GM18499 (cell line): Measurements from ENCODE around the gene CKMT2.

Experiments
- ATAC-seq: cut with Tn5 transposase; IDR thresholded peaks from one replicate; pipeline ENCODE4 v1.9.1; 2021; ENCODE audit warnings: moderate number of reproducible peaks; ENCODE audit not compliant: insufficient read depth, unreplicated experiment

CKMT2 gene

DNA sequence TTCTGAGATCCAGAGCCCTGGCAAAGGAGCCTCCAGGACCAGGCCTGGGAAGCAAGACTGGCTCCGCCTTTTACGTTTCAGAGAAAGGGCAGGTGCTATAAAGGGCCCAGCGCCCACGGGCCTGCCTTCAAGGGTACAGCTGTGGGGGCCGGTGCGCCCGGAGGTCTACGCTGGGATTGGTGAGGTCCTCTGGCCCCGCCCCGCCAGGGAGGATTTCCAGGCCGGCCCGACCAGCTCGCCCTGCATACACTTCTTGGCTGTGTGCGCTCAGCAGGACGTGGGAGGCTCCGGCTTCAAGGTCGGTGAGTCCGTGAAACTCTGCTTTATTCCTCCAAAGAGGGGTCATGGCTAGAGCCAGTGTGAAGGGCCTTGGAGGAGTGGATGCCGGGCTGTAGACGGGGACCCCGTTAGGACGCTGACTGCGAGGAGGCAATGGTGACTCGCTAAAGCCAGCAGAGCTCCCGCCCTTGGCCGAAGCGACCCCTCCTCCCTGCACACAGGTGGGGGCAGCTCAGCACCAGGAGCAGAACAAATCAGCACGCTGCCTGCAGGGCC, at the start of gene CKMT2:
TSS of gene CKMT2 (plus strand) at position 243 of the 555 bp plus-strand sequence. CDS start 17,811 bp downstream, outside the sequence.
- no peak for ATAC-seq

DNA sequence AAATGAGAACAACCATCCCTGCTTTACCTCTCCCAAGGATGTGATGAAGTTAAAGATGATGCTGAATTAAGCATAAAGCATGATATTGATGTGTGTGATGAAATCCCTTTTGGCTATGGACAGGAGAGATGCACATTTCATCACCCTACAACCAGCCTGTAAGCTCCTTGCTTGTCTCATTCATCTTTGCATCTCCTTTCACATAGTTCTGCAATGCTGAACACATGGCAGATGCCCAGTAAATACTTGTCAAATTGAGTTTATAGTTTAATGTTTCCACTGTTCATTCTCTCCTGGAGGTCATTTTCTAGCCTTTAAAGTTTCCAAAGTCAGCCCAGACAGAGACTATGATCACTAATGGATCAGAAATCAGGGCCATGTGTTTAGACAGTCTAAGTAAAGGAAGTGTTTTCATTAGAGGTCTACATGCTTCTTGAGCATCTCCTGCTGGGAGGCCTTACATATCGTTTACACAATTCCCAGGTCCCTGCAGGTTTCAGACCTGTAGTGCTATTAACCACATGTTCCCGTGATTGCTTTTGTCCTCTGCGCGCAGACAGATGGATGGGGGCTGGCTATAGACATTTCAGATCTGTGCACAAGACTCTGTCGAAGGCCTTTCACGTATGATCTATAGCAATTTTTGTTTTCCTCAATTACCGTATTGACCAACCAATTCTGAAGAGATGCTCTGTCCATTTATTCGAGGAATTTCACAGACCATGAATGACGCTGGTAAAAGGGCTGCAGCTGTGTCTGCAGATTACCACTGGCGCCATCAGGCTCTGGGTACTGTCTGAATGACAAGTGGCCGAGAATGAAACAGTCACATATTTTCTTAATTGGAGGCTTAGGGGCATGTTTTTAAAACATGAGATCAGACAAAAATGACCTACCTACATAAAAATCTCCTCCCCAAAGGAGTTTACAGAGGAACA, 49.0 kb upstream of the CKMT2 start:
- ATAC-seq = no peak

DNA sequence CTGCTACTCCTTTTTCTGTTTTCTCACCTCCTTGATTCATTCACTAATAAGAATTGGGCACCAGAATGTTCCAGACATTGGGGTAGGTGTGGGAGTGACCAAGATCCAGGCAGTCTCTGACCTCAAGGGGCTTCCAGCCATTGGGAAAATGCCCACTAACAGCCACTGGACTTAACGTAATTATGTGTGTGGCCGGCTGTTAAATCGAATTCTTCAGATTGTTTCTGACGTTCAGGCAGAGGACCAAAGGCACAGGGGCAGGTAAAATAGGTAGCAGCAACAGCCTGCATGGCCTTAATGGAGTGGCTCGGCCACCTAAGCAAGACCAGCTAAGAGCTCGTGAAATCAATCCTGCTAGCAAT, 48.4 kb upstream of the CKMT2 start:
- ATAC-seq = no peak

DNA sequence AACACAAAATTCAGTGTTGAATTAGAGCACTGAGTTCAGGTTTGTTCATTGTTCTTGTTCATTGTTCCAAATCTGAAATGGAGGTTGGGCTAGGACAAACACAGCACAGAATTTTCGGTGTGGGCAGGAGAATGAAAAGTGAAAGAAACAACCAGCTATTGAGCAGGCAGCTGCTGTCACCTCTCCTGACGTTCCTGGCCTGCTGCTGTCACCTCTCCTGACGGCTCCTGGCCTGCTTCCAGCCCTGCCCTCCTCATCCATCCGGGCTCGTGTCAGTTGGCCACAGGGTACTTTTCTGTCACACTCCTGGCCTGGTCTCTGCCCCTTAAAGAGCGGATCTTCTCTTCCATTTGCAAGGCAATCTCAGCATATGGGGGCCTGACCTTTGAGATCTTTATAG, 45.2 kb upstream of the CKMT2 start:
- no peak for ATAC-seq

DNA sequence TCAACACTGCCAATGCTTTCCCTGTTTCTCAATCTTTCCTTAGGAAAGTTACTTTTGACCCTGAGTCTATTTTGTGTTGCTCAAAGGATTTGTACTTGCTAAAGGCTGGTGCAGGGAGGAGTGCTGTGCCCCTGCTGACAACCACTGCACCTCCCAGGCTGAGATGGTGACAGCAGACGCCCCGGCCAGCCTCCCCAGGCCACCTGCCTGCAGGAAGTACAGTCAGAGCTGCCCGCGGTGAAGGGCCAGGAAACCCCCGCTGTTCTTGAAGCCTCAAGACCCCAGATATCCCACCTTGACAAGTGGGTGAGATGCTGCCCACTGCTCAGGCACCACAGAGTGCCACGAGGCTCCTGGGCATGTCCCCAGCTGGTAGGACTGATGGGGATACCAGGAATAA, 44.2 kb upstream of the CKMT2 start:
- no peak for ATAC-seq

DNA sequence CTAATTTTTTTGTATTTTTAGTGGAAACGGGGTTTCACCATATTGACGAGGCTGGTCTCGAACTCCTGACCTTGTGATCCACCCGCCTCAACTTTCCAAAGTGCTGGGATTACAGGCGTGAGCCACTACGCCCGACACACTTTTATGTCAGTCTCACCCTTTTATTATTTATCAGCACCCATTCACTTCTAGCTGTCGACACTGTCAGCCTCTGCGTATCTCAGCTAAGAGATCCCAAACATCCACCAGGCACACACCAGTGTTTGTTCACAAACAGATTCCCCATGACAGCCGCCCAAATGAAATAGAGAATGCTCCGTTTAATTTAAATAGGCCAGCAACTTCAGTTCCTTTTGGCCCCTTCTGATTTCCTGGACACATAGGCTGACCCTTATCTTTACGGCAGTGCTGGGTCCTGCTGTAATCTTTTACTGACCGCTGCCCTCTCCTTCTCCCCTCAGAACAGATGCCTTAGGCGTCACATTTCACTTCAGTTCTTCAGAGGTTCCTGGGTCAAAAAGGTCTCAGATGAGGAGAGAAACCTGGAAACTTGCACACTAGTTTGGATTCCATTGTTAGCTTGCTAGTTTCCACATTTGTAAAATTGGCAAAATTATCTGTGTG, 43.1 kb upstream of the CKMT2 start:
- no peak for ATAC-seq

DNA sequence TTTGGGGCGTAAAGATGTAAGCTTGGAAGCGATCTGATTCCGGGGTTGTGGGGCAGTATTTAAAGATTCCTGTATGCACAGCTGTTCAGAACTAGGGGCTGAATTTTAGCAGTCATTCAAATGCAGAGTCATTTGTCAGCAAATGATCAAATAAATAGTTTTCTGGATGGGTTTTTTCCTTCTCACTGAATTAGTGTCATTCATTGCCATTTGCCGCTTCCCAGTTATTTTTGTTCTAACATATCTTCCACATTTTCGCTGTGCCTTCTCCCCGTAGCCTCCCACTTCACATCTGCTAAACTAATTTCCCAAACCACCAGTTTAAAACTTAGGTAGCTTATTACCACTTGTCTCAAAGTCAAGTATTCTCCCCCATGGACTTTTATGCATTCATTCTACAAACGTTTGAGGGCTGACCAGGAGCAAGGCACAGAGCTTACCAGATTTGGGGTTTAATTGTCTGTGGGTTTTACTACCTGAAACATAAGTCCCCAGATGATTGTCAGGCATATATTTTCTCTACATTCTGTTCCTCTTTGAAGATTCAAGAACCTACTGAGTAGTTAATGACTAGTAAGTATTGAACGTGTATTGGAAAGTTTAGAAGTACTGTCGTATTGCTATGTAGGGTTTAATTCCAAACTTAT, 41.3 kb upstream of the CKMT2 start:
- ATAC-seq = no peak

DNA sequence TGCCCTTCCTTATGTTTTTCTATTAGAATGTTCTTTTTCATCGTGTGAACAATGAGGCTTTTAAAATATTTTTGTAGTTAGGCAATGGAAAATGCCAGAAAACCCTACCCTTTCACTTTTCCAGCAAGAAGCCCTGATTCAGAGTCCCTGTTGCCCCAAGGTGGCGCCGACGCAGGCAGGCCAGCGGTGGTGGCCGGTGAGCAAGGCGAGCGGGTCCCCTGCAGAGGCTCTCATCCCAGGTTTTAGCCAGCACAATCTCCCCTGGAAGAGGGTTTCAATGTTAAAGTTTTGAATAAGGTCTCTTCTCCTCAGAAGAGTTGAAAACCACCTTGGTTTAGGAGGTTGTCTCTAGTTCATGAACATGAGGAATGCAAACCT, 40.8 kb upstream of the CKMT2 start:
- no peak for ATAC-seq

DNA sequence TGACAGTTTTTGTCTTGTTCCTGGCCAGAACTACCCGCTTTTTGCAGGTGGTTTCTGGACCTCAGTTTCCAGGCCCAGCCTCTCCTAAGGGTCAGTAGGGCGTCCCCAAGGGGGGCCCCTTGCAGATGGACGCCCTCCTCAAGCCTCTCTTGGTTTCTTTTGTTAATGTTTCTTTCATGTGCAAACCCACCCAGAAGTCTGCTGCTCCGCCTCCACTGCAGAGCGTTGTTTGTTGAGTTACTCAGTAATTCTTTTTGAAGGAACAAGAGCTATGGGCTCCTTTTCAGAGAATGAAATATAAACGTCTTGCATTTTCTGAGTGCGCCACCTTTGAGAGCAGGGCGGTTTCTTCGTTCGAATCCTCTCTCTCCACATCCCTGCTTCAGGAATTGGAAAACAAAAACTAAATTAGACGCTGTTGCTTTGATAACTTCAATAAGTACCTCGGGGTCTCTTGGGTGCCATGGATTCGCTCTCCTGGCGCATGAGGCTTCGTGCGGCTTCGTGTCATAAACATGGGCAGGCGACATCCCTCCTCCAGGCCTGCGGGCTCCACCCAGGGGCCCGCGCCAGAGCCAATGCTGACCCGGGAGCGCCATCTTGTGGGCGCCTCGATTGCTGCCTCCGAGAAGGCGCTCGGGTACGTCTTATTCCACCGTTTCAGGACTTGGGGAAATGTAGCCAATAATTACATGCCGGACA, 38.3 kb upstream of the CKMT2 start:
- ATAC-seq = no peak

DNA sequence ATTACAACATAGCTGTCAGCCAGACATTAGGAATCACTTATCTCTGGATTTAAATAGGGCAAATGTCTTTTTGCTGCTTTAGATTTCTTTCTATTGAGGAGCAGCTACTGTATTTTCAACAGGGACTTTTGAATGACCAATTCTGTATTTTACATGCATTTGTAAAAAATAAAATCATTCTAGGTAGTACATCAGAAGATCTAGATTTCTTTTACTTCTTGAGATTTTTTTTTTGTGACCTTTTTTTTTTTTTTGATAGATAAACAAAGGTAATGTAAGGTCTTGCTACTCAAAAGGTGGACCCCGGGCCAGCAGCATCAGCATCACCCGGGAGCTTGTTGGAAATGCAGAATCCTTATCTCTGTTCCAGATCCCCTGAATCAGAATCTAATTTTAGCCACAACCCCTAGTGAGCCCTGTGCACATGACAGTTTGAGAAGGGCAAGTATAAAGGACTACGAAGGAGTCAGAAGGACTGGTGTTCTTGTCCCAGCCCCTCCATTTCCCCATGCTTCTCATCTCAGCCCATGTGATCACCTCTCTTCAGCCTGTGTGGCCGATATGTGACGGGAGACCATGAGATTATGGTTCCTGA, 37.7 kb upstream of the CKMT2 start:
- ATAC-seq = no peak

DNA sequence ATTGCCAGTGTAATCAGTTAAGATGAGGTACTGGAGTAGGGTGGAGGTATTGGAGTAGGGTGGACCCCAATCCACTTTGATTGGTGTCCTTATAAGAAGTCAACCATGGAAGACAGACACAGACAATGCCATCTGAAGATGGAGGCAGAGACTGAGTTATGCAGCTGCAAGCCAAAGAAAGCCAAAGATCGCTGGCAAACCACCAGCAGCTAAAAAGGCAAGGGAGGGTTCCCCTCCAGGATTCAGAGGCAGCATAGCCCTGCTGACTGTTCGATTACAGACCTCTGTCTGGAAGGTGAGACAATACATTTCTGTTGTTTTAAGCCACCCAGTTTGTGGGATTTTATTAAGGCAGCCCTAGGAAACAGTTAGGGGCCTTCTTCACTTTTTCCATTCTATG, 30.5 kb upstream of the CKMT2 start:
- no peak for ATAC-seq

DNA sequence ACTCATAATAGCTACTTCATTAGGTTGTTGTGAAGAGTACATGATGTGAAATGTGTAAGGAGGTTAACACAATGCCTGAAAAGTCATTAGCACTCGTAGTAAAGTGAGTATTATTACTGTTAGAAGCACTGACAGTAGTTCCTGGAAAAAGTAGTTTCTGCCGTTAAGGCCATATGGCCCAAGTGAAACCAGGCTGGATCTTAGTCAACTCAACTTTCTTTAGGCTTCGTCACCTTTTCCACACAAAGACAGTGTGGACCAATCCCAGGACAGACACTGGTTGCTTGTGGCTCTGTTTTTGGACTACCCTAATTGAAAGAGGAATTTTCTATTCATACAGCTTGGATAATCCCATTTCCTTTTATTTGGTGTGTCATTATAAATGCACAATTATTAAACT, 29.4 kb upstream of the CKMT2 start:
- no peak for ATAC-seq

DNA sequence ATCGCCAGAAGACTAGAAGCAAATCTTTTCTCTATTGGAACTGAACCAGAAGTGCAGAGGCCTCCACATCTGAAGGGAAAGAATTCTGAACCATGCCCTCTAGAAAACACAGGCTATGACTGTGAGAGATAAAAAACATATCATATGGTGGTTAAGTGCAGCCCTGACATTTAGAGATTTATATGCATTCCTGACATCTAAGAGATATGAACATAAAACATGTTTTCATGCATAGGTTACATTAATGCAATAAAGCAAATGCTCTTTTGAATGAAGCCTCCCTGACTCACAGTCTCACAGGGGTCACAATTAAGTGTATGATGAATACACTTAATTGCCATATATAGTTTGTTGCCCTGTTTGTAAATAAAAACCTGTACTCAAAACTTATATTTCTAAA, 28.9 kb upstream of the CKMT2 start:
- no peak for ATAC-seq

DNA sequence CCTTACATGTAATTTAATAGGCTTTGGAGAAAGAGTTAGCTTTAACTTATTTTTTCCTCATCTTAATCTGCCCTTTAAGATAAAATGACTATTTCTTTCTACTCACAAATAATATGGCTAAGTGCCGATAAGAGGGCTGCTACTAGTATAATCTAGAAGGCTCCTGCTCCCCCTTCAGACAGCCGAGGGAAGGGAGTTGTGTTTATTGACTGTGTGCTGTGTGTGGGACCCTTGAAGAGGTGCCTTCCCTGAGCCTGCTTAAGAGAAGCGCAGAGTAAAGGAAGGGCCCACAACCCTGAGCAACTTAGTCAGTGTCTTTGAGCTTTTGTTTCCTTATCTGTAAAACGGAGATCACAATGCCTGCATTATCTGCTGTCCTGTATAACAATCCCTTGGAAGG, 28.1 kb upstream of the CKMT2 start:
- no peak for ATAC-seq

DNA sequence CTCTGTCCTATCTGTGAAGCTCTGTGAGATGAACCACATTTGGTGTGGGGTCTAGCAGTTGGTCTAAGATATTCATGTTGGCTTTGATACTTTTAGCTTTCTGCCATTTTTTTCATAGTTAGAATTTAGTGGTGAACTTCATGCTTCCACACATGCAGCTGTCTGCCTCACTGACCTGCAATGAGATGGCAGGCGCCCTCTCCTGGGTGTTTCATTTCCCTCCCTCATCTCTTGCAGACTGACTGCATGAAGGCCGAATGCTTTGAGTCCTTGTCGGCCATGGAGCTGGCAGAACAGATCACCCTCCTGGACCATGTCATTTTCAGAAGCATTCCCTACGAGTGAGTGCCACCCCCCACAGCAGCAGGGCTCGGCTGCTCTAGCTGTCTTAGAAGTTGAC, 26.1 kb upstream of the CKMT2 start:
- no peak for ATAC-seq

DNA sequence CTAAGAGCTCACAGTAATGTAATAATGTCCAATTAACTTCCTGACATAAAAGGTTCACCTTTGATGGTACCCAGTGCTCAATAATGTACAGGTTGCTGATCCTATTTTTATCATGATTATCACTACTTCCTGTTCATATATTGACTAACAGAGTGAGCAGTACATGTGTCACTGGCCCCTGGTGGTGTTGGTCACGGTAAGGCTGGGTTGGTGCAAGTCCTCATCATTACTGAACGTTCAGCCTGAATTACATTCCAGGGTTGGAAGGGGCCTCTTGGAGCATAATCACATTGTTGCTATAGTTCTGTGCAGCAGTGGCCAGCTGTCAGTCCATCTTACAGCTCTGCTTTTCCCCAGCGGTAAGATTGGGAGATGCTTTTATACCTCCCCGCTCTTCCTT, 24.2 kb upstream of the CKMT2 start:
- ATAC-seq = no peak

DNA sequence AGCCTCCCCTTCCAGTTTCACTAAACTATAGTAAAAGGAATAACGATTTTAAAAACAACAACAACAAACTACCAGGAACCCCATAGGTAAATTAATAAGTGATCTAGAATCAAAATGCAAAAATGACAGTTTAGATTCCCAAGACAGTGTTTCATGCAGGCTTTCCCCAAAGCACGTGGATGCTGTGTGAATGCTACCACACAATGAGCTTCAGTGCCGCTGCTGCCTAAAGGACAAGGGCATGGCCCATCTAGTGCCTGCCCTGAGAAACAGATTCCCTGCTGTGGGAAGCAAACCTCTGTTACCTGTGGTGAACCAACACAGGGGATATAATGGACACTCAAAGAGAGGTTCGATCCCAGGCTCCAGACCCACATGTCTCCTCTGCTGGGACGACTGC, 23.7 kb upstream of the CKMT2 start:
- no peak for ATAC-seq

DNA sequence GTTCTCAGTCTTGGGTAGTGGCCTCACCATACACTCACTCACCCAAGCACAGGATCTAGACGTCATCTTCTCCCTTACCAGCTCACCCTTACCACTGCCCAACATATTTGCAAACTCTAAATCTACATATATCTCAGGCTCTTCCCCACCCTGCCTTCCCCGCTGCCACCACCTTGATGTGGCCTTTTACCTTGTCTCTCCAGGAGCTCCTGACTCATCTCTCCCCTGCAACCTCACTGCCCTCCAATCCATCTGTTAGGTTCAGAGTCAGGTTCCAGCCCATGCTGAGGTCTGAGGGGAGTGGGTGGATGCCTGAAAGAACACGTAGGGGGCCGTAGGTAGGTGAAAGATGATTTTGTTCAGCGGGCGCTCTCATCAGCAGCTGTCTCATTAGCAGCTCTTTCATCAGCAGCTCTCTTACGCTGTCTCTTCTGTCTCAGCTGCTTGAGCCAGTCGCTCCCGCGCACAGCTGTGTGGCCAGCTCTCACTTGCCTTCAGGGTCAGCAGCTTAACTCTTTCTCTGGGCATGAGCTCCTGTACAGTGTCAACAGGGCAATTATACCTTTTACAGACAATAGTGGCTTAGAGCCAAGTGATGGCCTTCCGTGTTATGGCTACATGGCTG, 23.1 kb upstream of the CKMT2 start:
- no peak for ATAC-seq

DNA sequence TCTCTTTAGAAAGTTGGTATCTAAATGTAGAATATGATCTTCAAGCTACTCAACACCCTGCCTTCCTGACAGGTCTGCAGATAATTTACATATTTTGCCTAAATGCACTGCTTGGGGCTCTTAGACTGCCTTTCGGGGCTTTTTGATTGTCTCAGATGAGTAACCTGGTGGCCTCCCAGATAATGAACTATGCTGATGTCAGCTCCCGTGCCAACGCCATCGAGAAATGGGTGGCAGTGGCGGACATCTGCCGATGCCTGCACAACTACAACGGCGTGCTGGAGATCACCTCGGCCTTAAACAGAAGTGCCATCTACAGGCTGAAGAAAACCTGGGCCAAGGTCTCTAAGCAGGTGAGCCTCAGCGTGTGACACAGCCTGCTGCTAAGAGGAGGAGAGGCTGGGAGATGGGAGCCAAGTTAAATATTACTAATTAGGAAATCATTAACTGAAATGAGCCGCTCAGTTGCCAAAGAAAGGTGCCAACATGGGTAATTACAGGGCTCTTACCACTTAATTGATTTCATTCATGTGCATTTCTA, 20.8 kb upstream of the CKMT2 start:
- peak; percentile 66 for ATAC-seq
